SHP77 (cell line): ENCODE data around the gene MYO3A.

Source experiments
- DNase-seq, 2 experiments: peaks; one replicate each; lab custom pipeline; 2025; lab: John Stamatoyannopoulos, UW

MYO3A gene, protein sequence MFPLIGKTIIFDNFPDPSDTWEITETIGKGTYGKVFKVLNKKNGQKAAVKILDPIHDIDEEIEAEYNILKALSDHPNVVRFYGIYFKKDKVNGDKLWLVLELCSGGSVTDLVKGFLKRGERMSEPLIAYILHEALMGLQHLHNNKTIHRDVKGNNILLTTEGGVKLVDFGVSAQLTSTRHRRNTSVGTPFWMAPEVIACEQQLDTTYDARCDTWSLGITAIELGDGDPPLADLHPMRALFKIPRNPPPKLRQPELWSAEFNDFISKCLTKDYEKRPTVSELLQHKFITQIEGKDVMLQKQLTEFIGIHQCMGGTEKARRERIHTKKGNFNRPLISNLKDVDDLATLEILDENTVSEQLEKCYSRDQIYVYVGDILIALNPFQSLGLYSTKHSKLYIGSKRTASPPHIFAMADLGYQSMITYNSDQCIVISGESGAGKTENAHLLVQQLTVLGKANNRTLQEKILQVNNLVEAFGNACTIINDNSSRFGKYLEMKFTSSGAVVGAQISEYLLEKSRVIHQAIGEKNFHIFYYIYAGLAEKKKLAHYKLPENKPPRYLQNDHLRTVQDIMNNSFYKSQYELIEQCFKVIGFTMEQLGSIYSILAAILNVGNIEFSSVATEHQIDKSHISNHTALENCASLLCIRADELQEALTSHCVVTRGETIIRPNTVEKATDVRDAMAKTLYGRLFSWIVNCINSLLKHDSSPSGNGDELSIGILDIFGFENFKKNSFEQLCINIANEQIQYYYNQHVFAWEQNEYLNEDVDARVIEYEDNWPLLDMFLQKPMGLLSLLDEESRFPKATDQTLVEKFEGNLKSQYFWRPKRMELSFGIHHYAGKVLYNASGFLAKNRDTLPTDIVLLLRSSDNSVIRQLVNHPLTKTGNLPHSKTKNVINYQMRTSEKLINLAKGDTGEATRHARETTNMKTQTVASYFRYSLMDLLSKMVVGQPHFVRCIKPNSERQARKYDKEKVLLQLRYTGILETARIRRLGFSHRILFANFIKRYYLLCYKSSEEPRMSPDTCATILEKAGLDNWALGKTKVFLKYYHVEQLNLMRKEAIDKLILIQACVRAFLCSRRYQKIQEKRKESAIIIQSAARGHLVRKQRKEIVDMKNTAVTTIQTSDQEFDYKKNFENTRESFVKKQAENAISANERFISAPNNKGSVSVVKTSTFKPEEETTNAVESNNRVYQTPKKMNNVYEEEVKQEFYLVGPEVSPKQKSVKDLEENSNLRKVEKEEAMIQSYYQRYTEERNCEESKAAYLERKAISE (N-terminal part only)

GRCh38 chr10:25933653-25934608 is at the start of gene MYO3A:
Gene MYO3A, plus strand, starts transcription at chr10:25934229. Its CDS starts 17,882 bp downstream, at chr10:25952111.
- DNase-seq, result no peak

DNA sequence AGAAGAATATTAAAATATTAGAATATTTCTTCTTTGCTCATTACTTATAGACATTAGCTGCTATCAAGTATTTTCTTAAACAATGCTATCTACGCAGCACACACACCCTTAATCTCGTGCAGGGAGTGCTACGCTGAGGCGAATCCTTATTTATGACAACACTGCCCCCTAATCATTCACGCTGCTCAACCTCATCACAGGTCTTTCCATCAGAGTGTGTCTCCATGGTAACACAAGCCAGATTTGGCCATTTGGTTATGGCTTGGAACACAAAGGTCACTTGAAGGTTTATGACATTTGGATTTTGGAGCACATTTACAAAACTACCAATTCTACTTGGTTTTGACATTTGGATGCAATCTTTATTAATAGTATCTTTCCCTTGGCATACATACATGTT is 45.4 kb upstream of the MYO3A start:
- no peak for DNase-seq

DNA sequence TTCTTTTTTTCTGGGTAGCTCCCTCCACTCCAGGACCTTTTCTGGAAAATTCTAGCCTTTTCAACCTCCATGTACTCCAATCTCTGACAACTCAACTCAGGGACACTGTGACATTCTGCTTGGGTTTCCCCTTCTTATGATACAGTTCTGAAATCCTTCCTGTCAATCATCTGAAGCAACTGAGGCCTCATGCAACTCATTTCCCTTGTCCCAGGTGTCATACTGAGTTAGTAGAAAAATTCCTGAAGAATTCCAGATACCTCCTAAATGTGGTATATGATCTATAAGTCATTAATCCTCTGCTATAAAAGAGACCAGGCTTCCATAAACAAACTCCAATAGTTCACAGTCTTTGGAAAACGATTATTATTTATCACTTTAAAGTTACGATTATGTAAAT is 43.0 kb upstream of the MYO3A start:
- no peak for DNase-seq

DNA sequence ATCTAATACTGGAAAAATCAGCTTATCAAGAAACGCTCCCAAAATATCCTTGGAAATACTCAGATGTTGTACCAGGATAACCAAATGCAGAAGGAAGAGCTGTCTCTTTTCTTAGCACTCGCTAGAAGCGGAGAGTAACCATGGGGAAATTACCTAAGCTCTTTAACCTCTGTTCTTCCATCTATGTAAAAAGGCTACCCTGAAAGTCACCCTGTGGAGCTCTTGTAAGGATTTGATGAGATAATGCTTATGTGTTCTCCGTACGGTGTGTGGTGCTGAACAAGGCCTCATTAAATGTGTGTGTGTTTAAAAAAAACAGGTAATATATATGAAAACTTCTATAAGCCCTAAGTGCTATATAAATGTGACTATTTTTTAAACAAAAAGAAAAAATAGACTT is 38.2 kb upstream of the MYO3A start:
- DNase-seq, result no peak

DNA sequence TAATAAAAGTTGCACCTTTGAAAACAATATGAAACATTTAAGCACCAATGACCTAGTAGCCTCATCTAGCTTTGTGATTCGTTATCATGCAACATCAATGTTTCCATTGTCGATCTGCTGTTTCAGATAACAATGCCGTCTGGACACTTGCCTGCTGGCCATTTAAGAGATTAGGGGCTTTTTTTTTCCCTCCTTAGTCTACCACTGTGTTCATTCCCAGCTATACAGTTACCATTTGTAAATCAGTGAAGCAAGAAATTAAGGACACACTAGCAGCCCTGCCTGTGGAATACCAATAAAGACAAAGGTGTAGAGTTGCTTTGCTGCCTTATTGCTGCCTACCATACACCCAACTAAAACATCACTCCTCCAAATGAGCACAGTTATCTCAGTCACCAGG is 37.6 kb upstream of the MYO3A start:
- no peak for DNase-seq

- no peak for DNase-seq
Measured at GRCh38 chr10:25899304-25899703, 34.7 kb upstream of the MYO3A start.

DNA sequence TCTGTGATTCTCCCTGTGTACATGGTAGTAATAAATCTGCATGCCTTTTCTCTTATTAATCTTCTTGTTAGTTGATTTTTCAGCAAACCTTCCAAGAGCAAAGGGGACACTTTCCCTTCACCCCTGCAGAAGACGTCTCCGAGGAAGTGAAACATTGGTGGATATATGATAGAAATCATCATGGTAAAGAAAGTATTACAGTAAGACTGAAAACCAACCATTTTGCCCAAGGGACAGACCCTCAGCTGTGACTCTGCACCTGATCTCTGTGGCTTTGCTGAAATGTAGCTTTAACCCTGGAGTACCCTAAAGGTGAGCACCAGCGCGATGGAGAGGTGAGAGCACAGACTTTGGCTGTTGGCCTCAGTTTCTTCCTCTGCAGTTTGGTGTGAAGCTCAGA is 32.8 kb upstream of the MYO3A start:
- no peak for DNase-seq

DNA sequence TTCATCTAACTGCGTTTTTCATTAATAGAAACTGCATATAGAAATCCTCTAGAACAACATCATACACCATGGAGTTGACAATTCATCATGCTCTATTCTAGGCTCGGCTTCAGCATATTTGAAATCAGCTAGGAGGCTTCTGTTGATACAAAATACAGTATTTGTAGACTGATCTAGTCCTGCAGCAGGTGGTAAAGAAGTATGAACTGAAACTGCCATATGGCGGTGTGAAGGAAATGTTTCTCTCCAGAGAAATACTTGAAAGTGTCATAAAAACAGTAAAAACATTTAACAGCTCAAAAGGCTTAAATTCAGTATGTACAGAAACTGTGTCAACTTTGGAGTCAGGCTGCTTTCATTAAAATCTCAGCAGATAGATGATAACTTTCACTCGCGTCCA is 32.0 kb upstream of the MYO3A start:
- no peak for DNase-seq

DNA sequence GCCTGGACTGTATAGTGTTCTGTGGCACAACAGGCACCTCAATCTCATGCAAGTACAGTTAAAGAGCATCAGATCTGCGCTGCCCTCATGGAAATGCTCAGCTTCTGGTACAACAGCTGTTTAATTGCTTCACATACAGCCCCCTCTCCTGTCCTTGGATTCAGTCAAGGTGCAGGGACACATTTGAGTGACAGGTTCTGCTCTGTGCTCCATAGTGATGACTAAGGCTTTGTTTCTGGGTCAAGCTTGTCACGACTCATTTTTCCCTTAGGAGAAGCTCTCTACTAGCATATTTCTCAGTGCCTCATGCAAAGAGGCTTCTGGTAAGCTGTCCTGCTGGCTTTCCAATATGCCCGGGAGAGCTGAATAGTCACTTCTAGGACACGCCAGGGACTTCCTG is 26.8 kb upstream of the MYO3A start:
- DNase-seq, result no peak

DNA sequence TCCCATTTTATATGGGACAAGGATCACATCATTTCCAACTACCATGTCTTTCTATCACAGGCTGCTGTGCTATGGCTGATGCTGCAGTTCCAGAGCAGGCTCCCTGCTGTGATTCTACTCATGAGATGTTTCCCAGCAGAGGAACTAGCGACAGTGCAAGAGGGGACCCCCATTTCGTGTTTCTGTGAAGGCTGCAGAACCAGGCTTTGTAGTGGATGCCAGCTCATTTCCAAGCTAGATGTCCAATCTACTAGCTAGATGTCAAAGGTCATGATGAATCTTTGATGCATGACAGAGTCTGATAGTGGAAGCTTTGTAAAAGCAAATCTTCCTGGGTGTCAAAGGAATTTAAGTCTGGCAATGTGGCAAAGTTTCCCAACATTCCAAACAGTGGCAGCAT is 21.2 kb upstream of the MYO3A start:
- no peak for DNase-seq

DNA sequence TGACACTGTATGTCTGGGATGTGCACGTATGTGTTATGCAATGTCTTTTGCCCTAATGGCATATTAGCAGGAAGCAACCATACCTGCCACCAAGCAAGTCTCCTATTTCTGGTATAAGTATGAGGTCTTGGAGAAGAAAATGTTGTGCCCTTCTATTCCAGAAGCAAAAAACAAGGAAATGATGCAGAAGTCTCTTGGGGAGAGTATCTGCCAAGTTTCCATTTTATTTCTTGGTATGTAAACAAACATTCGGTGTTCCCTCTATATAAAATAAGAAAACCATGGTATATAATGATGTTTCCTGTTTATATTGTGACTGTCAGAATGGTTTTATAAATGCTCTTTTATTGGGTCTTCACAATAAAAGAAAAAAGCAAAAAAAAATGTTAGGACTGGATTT is 19.3 kb upstream of the MYO3A start:
- no peak for DNase-seq

DNA sequence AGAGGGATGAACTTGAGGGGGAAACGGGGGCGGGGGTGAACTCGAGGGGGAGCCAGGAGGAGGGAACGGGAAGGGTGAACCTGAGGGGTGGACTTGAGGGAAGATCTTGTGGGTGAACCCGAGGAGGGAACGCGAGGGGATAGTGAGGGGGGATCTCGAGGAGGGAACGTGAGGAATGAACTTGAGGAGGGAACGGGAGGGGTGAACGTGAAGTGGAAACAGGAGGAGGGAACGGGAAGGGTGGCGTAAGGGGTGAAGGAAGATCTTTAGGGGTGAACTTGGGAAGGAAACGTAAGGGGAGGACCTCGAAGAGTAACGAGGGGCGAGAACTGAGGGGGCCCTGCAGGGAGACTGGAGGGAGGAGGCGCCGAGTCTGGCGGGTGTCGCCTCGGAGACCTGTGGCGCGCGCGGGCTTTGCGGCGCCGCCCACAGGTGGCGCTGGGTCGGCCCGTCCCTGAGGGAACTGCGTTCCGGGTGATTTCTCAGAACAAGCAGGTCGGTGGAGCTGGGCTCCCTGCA is 651 bp downstream of the MYO3A start:
- DNase-seq, result no peak

GRCh38 chr10:25938405-25938804 is 4.4 kb downstream of the MYO3A start:
- no peak for DNase-seq

DNA sequence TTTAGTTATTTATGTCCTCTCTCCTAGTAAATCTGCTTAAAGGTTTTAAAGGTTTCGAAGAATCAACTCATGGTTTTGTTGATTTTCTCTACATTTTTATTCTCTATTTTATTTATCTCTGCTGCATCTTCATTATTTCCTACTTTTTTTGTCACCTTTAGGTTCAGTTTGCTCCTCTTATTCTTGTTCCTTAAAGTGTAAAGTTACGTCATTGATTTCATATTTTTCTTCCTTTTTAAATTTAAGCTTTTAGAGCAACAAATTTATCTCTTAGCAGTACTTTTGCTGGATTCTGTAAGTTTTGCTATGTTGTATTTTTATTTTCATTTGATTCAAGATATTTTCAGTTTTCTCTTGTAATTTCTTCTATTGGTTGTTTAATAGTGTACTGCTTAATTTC is 10.7 kb downstream of the MYO3A start:
- DNase-seq, result no peak

DNA sequence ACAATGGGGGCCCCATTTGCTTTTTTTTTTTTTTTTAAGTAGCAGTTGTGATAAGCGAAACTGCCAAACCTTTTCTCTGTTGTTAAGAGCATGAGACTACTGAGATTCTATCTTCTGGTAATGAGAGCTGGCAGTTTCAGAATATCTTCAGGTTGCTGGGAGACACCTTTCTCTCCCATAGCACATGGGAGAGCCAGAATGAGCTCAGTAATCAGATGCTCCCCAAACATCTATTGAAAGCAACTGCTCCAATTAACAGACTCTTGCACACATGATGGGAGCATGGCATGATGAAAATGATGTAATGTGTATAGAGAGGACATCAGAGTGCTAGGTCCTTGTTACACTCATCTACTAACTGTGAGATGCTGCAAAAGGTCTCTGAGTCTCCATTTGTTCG is 18.8 kb downstream of the MYO3A start:
- no peak for DNase-seq

- DNase-seq, result no peak
Measured at GRCh38 chr10:25954851-25955250, 20.8 kb downstream of the MYO3A start.

DNA sequence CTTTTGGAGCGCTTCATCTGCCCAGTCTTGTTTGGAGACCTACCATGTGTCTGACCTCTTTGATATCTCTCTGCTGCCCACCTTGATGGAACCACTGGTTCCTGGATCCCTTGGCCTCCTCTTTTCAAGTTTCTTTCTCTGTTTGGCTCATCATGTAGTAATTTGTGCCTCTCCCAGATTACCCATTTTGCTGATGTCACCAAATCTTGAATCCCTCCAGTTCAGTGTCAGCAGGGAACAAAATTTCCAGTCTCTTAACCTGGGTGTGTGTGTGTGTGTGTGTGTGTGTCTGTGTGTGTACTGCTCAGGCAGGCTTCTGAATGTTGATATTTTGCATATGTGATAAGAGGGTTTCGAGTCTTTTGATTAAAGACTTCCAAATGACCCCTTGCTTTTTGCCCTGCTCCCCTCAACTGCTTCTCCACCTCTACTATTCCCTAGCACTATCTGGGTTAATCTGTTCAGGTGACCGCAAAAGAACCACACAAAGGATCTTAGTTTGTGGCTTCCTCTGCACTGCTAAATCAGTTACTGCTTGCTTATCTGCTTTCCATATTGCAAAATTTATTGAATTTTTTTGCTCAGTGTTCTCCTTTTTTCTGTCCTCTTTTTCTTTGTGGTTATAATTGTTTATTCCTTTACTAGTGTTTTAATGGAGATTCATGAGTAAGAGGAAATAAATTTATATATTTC is 25.7 kb downstream of the MYO3A start:
- DNase-seq, result no peak

GRCh38 chr10:25965584-25965983 is 31.6 kb downstream of the MYO3A start:
- DNase-seq, result no peak

DNA sequence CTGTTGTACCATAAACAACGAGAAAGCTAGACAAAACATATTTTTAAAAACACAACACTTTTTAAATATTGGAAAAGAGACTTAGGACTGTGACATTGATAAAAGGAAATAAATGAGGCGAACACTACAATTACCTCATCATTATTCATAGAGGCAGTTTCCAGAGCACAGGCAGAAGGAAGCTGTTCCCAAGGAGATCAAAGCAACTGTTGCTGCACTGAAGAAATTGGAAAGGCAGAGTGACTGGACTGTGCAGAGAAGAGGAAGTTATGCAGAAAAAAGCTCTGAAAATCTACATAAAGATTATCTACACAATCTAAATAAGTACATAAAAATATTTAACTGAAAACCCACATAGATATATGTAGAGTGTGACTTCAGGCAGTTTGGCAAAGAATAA is 32.8 kb downstream of the MYO3A start:
- no peak for DNase-seq

DNA sequence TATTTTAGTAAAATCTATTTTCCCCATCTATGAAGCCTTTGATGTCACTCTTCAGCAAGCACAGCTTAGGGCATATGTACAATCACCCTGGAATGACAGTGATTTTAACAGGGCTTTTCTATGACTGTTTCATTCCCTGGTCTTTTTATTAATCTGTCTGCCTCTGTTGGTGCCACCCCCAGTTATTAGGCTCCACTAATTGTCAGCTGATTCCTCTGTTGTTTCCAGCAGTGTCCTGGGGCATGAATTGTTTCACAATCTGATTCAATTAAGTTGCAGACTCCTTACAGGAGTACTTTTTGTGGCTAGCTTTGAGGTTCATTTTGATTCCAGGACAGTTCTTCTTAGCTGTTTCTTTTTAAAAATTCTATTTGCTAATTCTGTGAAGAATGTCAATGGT is 38.6 kb downstream of the MYO3A start:
- no peak for DNase-seq
